Thymus (tissue), 2 donors: Measurements from ENCODE around the gene SNX20. TPM values are rescaled to one million over a fixed set of nuclear protein-coding genes. Genes with fewer than 3 reads are reported as not detected.

ENCODE experiments used
- polyA plus RNA-seq: library from polyadenylated mRNA; stranded (reverse); fragments of 200-250 nt; gene quantifications from one replicate; pipeline ENCODE4 v1.2.3, GENCODE V29; 2013
- total RNA-seq: library from RNA; stranded (reverse); fragments of 120-200 nt; gene quantifications from one replicate; pipeline ENCODE4 v1.2.4, GENCODE V29; 2013
- donor health status: healthy.

SNX20 gene
- total and polyA plus RNA-seq, 2 donors = 25.0 to 34.2 TPM

Other genes with a start within 250 kb of the SNX20 start
- gene NKD1, start 132.9 kb downstream of the SNX20 start, total RNA-seq = 0.90 TPM
- 0.98 TPM for gene NKD1, start 132.9 kb downstream of the SNX20 start, polyA plus RNA-seq
- 0.66 TPM for gene NOD2, start 12.3 kb upstream of the SNX20 start, total RNA-seq
- gene NOD2, start 12.3 kb upstream of the SNX20 start, polyA plus RNA-seq = 1.9 TPM
- gene CYLD, start 60.8 kb upstream of the SNX20 start, total RNA-seq = 53.9 TPM
- gene CYLD, start 60.8 kb upstream of the SNX20 start, polyA plus RNA-seq = 30.0 TPM